GM19372 (cell line): Measurements from ENCODE around the gene C1QL4.

Experiments used
- ATAC-seq: cut with Tn5 transposase; IDR thresholded peaks from one replicate; pipeline ENCODE4 v1.9.1; 2021; ENCODE audit warnings: mild to moderate bottlenecking, low read depth, moderate library complexity; ENCODE audit not compliant: unreplicated experiment

Gene C1QL4

GRCh38 chr12:49309386-49309785 lies 27.6 kb downstream of the C1QL4 start:
- no peak for ATAC-seq

GRCh38 chr12:49305762-49306510 lies 31.1 kb downstream of the C1QL4 start:
- ATAC-seq, result no peak

GRCh38 chr12:49304161-49304560 lies 32.8 kb downstream of the C1QL4 start:
- no peak for ATAC-seq

- ATAC-seq, result no peak
Measured at GRCh38 chr12:49301760-49302159, 35.2 kb downstream of the C1QL4 start.

- ATAC-seq, result no peak
Measured at GRCh38 chr12:49298160-49298559, 38.8 kb downstream of the C1QL4 start.

GRCh38 chr12:49297695-49298060 lies 39.3 kb downstream of the C1QL4 start:
- no peak for ATAC-seq

GRCh38 chr12:49296836-49297694 lies 39.9 kb downstream of the C1QL4 start:
- no peak for ATAC-seq

GRCh38 chr12:49296034-49296835 lies 40.8 kb downstream of the C1QL4 start:
- ATAC-seq, result no peak

- no peak for ATAC-seq
Measured at GRCh38 chr12:49295082-49295936, 41.7 kb downstream of the C1QL4 start, which contains the start of gene PRPH. TSS of gene PRPH (plus strand) at chr12:49295147. CDS start at chr12:49295201, 54 bp downstream.

- ATAC-seq, result no peak
Measured at GRCh38 chr12:49294804-49295081, 42.2 kb downstream of the C1QL4 start.

GRCh38 chr12:49294086-49294803 lies 42.7 kb downstream of the C1QL4 start:
- no peak for ATAC-seq

GRCh38 chr12:49293056-49293956 lies 43.7 kb downstream of the C1QL4 start:
- no peak for ATAC-seq

- ATAC-seq, result no peak
Measured at GRCh38 chr12:49292729-49293055, 44.3 kb downstream of the C1QL4 start.

GRCh38 chr12:49288922-49289555 lies 47.9 kb downstream of the C1QL4 start:
- ATAC-seq, result no peak

- no peak for ATAC-seq
Measured at GRCh38 chr12:49288412-49288853, 48.6 kb downstream of the C1QL4 start.

GRCh38 chr12:49287876-49288275 lies 49.1 kb downstream of the C1QL4 start:
- ATAC-seq, result no peak

GRCh38 chr12:49284672-49285071 lies 52.3 kb downstream of the C1QL4 start:
- no peak for ATAC-seq
